ENCODE results near the gene GNA12.

DNA sequence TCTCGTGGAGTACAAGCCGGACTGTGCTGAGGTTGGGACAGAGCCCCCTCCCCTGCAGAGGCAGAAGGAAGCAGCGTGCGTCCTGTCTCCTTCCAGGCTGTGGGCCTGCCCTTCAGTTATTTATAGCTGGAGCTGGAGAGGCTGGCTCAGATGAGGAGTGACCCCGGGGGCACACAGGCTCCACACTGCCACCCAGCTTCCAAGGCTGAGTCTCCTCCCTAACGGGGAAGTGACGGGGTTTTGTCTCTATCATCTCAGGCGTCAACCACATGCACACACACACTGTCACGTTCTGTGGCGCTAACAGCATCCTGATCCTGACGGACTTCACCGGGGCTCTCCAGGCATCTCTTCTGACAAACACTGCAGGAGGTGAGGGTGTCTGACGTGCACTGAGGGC, 130.7 kb downstream of the GNA12 start:
- TF ChIP-seq POLR2AphosphoS5 (IDR thresholded peaks at IDR 0.05; ENCODE audit: low read depth) (no peak; the same call in 1 of the 2 replicates), CTCF (IDR thresholded peaks at IDR 0.05; ENCODE audit: insufficient read depth, low read length) (no peak), SPI1 (IDR thresholded peaks at IDR 0.05; ENCODE audit: borderline replicate concordance, low read depth) (peak; percentile 24; the same call in 1 of the 2 replicates), GABPA (IDR thresholded peaks at IDR 0.05; ENCODE audit: low read depth) (no peak)
- TF ChIP-seq, protein P1, sequence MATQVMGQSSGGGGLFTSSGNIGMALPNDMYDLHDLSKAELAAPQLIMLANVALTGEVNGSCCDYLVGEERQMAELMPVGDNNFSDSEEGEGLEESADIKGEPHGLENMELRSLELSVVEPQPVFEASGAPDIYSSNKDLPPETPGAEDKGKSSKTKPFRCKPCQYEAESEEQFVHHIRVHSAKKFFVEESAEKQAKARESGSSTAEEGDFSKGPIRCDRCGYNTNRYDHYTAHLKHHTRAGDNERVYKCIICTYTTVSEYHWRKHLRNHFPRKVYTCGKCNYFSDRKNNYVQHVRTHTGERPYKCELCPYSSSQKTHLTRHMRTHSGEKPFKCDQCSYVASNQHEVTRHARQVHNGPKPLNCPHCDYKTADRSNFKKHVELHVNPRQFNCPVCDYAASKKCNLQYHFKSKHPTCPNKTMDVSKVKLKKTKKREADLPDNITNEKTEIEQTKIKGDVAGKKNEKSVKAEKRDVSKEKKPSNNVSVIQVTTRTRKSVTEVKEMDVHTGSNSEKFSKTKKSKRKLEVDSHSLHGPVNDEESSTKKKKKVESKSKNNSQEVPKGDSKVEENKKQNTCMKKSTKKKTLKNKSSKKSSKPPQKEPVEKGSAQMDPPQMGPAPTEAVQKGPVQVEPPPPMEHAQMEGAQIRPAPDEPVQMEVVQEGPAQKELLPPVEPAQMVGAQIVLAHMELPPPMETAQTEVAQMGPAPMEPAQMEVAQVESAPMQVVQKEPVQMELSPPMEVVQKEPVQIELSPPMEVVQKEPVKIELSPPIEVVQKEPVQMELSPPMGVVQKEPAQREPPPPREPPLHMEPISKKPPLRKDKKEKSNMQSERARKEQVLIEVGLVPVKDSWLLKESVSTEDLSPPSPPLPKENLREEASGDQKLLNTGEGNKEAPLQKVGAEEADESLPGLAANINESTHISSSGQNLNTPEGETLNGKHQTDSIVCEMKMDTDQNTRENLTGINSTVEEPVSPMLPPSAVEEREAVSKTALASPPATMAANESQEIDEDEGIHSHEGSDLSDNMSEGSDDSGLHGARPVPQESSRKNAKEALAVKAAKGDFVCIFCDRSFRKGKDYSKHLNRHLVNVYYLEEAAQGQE (IDR thresholded peaks at IDR 0.05; ENCODE audit: insufficient replicate concordance, low read depth) = no peak

All from HL-60 (cell line).